Gastrocnemius medialis (tissue), 4 donors: ENCODE results near the gene SF1. TPM values are rescaled to one million over a fixed set of nuclear protein-coding genes. Genes with fewer than 3 reads are reported as not detected.

ENCODE experiments used
- ATAC-seq, 2 donors: fragments of 150-250 bp; one replicate each; pipeline ENCODE4 v1.9.1; 2016
- DNase-seq, 2 donors: peaks; one replicate each; pipeline ENCODE4 v3.0.0-alpha.2; 2019
- H3K27ac ChIP-seq, 4 donors: fragments of 200-600 bp; sonication (generic); 1 replicate in 1 of 4; 2 replicates in 3 of 4; pipeline ENCODE4 v1.5.1; 2016 to 2018; ENCODE audit warnings: mild to moderate bottlenecking in 2 of 4, moderate library complexity in 1 of 4
- H3K27me3 ChIP-seq, 3 donors: fragments of 200-600 bp; sonication (generic) in 2 of 3; 1 replicate in 1 of 3; 2 replicates in 2 of 3; pipeline versions ENCODE4 v1.5.1 to v1.6.0; 2016 to 2019; ENCODE audit warnings: mild to moderate bottlenecking in 1 of 3, moderate library complexity in 1 of 3
- H3K36me3 ChIP-seq, 2 donors: fragments of 200-600 bp; sonication (generic) in 1 of 2; one replicate each; pipeline ENCODE4 v1.5.1; 2017 to 2018
- H3K4me1 ChIP-seq, 2 donors: fragments of 200-600 bp; sonication (generic) in 1 of 2; one replicate each; pipeline ENCODE4 v1.5.1; 2016 to 2017; ENCODE audit warnings: mild to moderate bottlenecking in 2 of 2
- H3K4me3 ChIP-seq, 4 donors: fragments of 200-600 bp; sonication (generic) in 3 of 4; 1 replicate in 1 of 4; 2 replicates in 3 of 4; pipeline ENCODE4 v1.5.1; 2016 to 2019; ENCODE audit warnings: mild to moderate bottlenecking in 2 of 4
- H3K9me3 ChIP-seq, 3 donors: fragments of 200-600 bp; sonication (generic) in 2 of 3; 1 replicate in 1 of 3; 2 replicates in 2 of 3; pipeline ENCODE4 v1.5.1; 2016 to 2019
- POLR2A ChIP-seq, 2 donors: fragments of 450-650 bp; IDR thresholded peaks; one replicate each; pipeline ENCODE4 v1.6.1; 2017; ENCODE audit warnings: antibody characterized with exemption in 2 of 2, mild to moderate bottlenecking in 2 of 2, moderate library complexity in 2 of 2
- in situ Hi-C, 4 donors: fragments of 200-750 bp; cut with MboI; loops; one replicate each; pipeline versions ENCODE4 v1.15.0 to v1.8.0; 2017; ENCODE audit warnings: low sequenced_read_pairs in 4 of 4
- intact Hi-C: fragments of 100-400 bp; cut with DNase I; formaldehyde crosslinking; loops from one replicate; pipeline ENCODE4 v1.15.1; 2023; ENCODE audit warnings: low total_unique reads
- total RNA-seq, 4 donors: library from RNA; depleted of rRNA; stranded (reverse); fragments of >200 nt; gene quantifications; one replicate each; pipeline versions ENCODE4 v1.1.0 to v1.2.3, GENCODE V29; 2016
- TF ChIP-seq, protein P1 (sequence below), 5 experiments: fragments of 450-650 bp in 3 of 5; fragments of 200-600 bp in 2 of 5; sonication (generic) in 2 of 5; IDR thresholded peaks in 4 of 5; conservative IDR thresholded peaks in 1 of 5; 1 replicate in 4 of 5; 2 replicates in 1 of 5; pipeline ENCODE4 v1.5.1; 2016 to 2019; ENCODE audit warnings: antibody characterized with exemption in 5 of 5, mild to moderate bottlenecking in 3 of 5, moderate library complexity in 3 of 5

Gene SF1
- total RNA-seq, 4 donors from 2014 or later: 171 to 249 (median 193) TPM

- DNase-seq (no peak), ATAC-seq (no peak)
- Histone ChIP-seq H3K4me3 (no peak overlapping the region), H3K27me3 (peaks cover 32 to 51% (median 45%) of the 10 kb centered on the region in 3 donors), H3K27ac (no peak overlapping the region), H3K4me1 (peaks cover 0 to 1% of the 10 kb centered on the region in 2 donors), H3K36me3 (no peaks in the 10 kb centered on the region), H3K9me3 (no peaks in the 10 kb centered on the region)
- no peak for TF ChIP-seq POLR2A (IDR thresholded peaks at IDR 0.05)
- TF ChIP-seq, protein P1, sequence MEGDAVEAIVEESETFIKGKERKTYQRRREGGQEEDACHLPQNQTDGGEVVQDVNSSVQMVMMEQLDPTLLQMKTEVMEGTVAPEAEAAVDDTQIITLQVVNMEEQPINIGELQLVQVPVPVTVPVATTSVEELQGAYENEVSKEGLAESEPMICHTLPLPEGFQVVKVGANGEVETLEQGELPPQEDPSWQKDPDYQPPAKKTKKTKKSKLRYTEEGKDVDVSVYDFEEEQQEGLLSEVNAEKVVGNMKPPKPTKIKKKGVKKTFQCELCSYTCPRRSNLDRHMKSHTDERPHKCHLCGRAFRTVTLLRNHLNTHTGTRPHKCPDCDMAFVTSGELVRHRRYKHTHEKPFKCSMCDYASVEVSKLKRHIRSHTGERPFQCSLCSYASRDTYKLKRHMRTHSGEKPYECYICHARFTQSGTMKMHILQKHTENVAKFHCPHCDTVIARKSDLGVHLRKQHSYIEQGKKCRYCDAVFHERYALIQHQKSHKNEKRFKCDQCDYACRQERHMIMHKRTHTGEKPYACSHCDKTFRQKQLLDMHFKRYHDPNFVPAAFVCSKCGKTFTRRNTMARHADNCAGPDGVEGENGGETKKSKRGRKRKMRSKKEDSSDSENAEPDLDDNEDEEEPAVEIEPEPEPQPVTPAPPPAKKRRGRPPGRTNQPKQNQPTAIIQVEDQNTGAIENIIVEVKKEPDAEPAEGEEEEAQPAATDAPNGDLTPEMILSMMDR (IDR thresholded peaks at IDR 0.05 in 4 of 5, conservative IDR thresholded peaks at IDR 0.05 in 1 of 5): no peak
- intact Hi-C loops (no loop called here), in situ Hi-C loops (no loop called here)
Measured at GRCh38 chr11:64718084-64718779, 60.1 kb downstream of the SF1 start.

DNA sequence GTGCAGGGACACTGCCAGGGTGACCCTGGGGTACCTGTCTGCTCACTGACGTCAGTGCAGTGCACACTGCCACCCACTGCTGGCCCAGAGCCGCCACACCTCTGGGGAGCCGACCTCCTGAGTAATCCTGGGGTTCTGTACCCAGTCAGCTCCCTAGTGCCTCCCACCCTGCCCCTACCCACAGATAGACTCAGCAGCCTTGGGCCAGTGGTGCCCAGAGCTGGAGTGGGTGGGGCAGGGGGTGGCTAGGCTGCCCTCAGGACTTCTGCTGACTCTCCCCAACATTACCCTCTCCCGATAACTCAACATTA lies 61.1 kb downstream of the SF1 start:
- intact Hi-C loops: no loop called here
- TF ChIP-seq, protein P1 (IDR thresholded peaks at IDR 0.05 in 4 of 5, conservative IDR thresholded peaks at IDR 0.05 in 1 of 5): no peak
- TF ChIP-seq POLR2A (IDR thresholded peaks at IDR 0.05): no peak
- Histone ChIP-seq H3K4me3 (no peak overlapping the region), H3K9me3 (no peaks in the 10 kb centered on the region), H3K36me3 (no peaks in the 10 kb centered on the region), H3K4me1 (no peaks in the 10 kb centered on the region), H3K27me3 (peaks cover 37 to 57% (median 50%) of the 10 kb centered on the region in 3 donors), H3K27ac (no peak overlapping the region)
- in situ Hi-C loops: no loop called here
- DNase-seq (no peak), ATAC-seq (no peak)

- no peak for TF ChIP-seq POLR2A (IDR thresholded peaks at IDR 0.05)
- TF ChIP-seq, protein P1 (IDR thresholded peaks at IDR 0.05 in 4 of 5, conservative IDR thresholded peaks at IDR 0.05 in 1 of 5): no peak
- no peak overlapping the region for H3K27ac ChIP-seq
- no peaks in the 10 kb centered on the region for H3K9me3 ChIP-seq
- intact Hi-C loops: no loop called here
- no peak overlapping the region for H3K4me3 ChIP-seq
- ATAC-seq (no peak), DNase-seq (no peak)
- no peaks in the 10 kb centered on the region for H3K36me3 ChIP-seq
- in situ Hi-C loops: no loop called here
- H3K27me3 ChIP-seq: peaks cover 43 to 59% (median 50%) of the 10 kb centered on the region in 3 donors
- no peaks in the 10 kb centered on the region for H3K4me1 ChIP-seq
Measured at GRCh38 chr11:64716473-64717267, 61.7 kb downstream of the SF1 start.

GRCh38 chr11:64715756-64716472 lies 62.4 kb downstream of the SF1 start:
- no peak for ATAC-seq
- intact Hi-C loops: no loop called here
- TF ChIP-seq POLR2A (IDR thresholded peaks at IDR 0.05): no peak
- TF ChIP-seq, protein P1 (IDR thresholded peaks at IDR 0.05 in 4 of 5, conservative IDR thresholded peaks at IDR 0.05 in 1 of 5): no peak
- in situ Hi-C loops: no loop called here
- DNase-seq: no peak
- Histone ChIP-seq H3K4me1 (no peaks in the 10 kb centered on the region), H3K9me3 (no peaks in the 10 kb centered on the region), H3K36me3 (no peaks in the 10 kb centered on the region), H3K27ac (no peak overlapping the region), H3K27me3 (peaks cover 49 to 63% (median 56%) of the 10 kb centered on the region in 3 donors), H3K4me3 (no peak overlapping the region)
